ENCODE data around the gene TC2N. TPM values are rescaled to one million over a fixed set of nuclear protein-coding genes. Genes with fewer than 3 reads are reported as not detected.

Gene TC2N
- 10 to 100 TPM in 1 of 4 donors, 1 to 10 TPM in 3; 3.2 to 11.9 (median 7.2) TPM for total RNA-seq

- no peak for DNase-seq
- in situ Hi-C loops (cut with MboI; ENCODE audit: low sequenced_read_pairs in 4 of 4), result no loop called here
- no peak for ATAC-seq
- peaks cover 0 to 8% of the 10 kb centered on the region in 2 donors for H3K4me1 ChIP-seq
- TF ChIP-seq POLR2A (IDR thresholded peaks at IDR 0.05), result no peak
- TF ChIP-seq CTCF (IDR thresholded peaks at IDR 0.05 in 4 of 5, conservative IDR thresholded peaks at IDR 0.05 in 1 of 5), result no peak
- no peak within 1 kb of the TSS for H3K27ac ChIP-seq
- H3K27me3 ChIP-seq, result no peaks in the 10 kb centered on the region
- no peak within 1 kb of the TSS for H3K4me3 ChIP-seq
- intact Hi-C loops (cut with DNase I; ENCODE audit: low total_unique reads), result no loop called here
- no peaks in the 10 kb centered on the region for H3K36me3 ChIP-seq
- no peaks in the 10 kb centered on the region for H3K9me3 ChIP-seq
Measured at GRCh38 chr14:91867316-91867988, at the start of gene TC2N. TC2N (minus strand) TSS chr14:91867536; CDS start chr14:91813769, 53,767 bp downstream.

GRCh38 chr14:91912035-91912434 lies 44.7 kb upstream of the TC2N start:
- ATAC-seq (no peak), DNase-seq (no peak)
- TF ChIP-seq CTCF (IDR thresholded peaks at IDR 0.05 in 4 of 5, conservative IDR thresholded peaks at IDR 0.05 in 1 of 5), result no peak
- intact Hi-C loops (cut with DNase I; ENCODE audit: low total_unique reads) (loop anchor here (5.0 kb wide), 1 partner anchor 260 kb away; no protein-coding TSS in a partner anchor), in situ Hi-C loops (cut with MboI; ENCODE audit: low sequenced_read_pairs in 4 of 4) (loop anchor here in 2 of 4 donors (10.0 kb wide), 1 partner anchor 257 kb away; no protein-coding TSS in a partner anchor)
- Histone ChIP-seq H3K4me1 (no peaks in the 10 kb centered on the region), H3K27me3 (no peaks in the 10 kb centered on the region), H3K36me3 (no peaks in the 10 kb centered on the region), H3K9me3 (no peaks in the 10 kb centered on the region), H3K4me3 (no peak overlapping the region), H3K27ac (no peak overlapping the region)

- Histone ChIP-seq H3K4me1 (no peaks in the 10 kb centered on the region), H3K27ac (no peak overlapping the region), H3K27me3 (no peaks in the 10 kb centered on the region), H3K4me3 (no peak overlapping the region), H3K9me3 (no peaks in the 10 kb centered on the region), H3K36me3 (no peaks in the 10 kb centered on the region)
- ATAC-seq, result no peak
- TF ChIP-seq CTCF (IDR thresholded peaks at IDR 0.05 in 4 of 5, conservative IDR thresholded peaks at IDR 0.05 in 1 of 5), result peak in 2 of 5 experiments; percentile 25 to 29
- TF ChIP-seq POLR2A (IDR thresholded peaks at IDR 0.05), result no peak
- DNase-seq, result no peak
- intact Hi-C loops (cut with DNase I; ENCODE audit: low total_unique reads) (loop anchor here (5.0 kb wide), 1 partner anchor 259 kb away; no protein-coding TSS in a partner anchor), in situ Hi-C loops (cut with MboI; ENCODE audit: low sequenced_read_pairs in 4 of 4) (loop anchor here in 2 of 4 donors (10.0 kb wide), 1 partner anchor 257 kb away; no protein-coding TSS in a partner anchor)
Measured at GRCh38 chr14:91911474-91912032, 44.2 kb upstream of the TC2N start.

GRCh38 chr14:91910196-91910595 lies 42.9 kb upstream of the TC2N start:
- Histone ChIP-seq H3K36me3 (no peaks in the 10 kb centered on the region), H3K27ac (no peak overlapping the region), H3K4me3 (no peak overlapping the region), H3K4me1 (no peaks in the 10 kb centered on the region), H3K9me3 (no peaks in the 10 kb centered on the region), H3K27me3 (no peaks in the 10 kb centered on the region)
- in situ Hi-C loops (cut with MboI; ENCODE audit: low sequenced_read_pairs in 4 of 4) (loop anchor here in 2 of 4 donors (10.0 kb wide), 1 partner anchor 255 kb away; no protein-coding TSS in a partner anchor), intact Hi-C loops (cut with DNase I; ENCODE audit: low total_unique reads) (loop anchor here (5.0 kb wide), 1 partner anchor 258 kb away; no protein-coding TSS in a partner anchor)
- ATAC-seq (no peak), DNase-seq (no peak)
- TF ChIP-seq CTCF (IDR thresholded peaks at IDR 0.05 in 4 of 5, conservative IDR thresholded peaks at IDR 0.05 in 1 of 5) (no peak), POLR2A (IDR thresholded peaks at IDR 0.05) (no peak)
